HCT116 (cell line): ENCODE data around the gene DMBX1. TPM values are rescaled to one million over a fixed set of nuclear protein-coding genes. Genes with fewer than 3 reads are reported as not detected.

Source experiments
- ATAC-seq: fragments of 200-7000 bp; cut with Tn5 transposase; 2 replicates; pipeline ENCODE4 v1.9.1; 2020; ENCODE audit warnings: mild to moderate bottlenecking, moderate library complexity
- BruUV-seq: library from RNA; stranded (reverse); fragments of 400-500 nt; replicated peaks from 2 replicates; lab custom pipeline; 2021; lab: Mats Ljungman, UMichigan
- CTCF ChIA-PET: fragments of 300-600 bp; sonication (Branson Sonifier 250); formaldehyde crosslinking; loops from one replicate; lab custom pipeline; 2021; ENCODE audit warnings: antibody characterized with exemption; lab: Charles Lee
- POLR2A ChIA-PET: fragments of 300-600, 350-600 bp; sonication (Branson Sonifier 250); formaldehyde crosslinking; loops from one replicate; lab custom pipeline; 2021; ENCODE audit warnings: antibody characterized with exemption; lab: Charles Lee
- RAD21 ChIA-PET, 2 experiments: fragments of 300-600 bp; sonication (Branson Sonifier 250); formaldehyde crosslinking; loops; one replicate each; lab custom pipeline; 2023; ENCODE audit warnings: low total read pairs in 2 of 2; ENCODE audit not compliant: uncharacterized antibody in 2 of 2, unreplicated experiment in 2 of 2, low non-redundant PET in 1 of 2; lab: Charles Lee
- DNase-seq: peaks from one replicate; pipeline ENCODE4 v3.0.0-alpha.2; 2010; ENCODE audit warnings: low read depth, low spot score
- H2AFZ ChIP-seq: fragments of 200-600 bp; shearing (Covaris generic), sonication (generic); 2 replicates; pipeline ENCODE4 v1.6.1; 2017; ENCODE audit warnings: low read depth, mixed run types, mixed read lengths, antibody characterized with exemption, low read length; ENCODE audit not compliant: poor library complexity, severe bottlenecking
- H3K27ac ChIP-seq: 2 replicates; pipeline ENCODE4 v1.5.1; 2012; ENCODE audit warnings: low read depth, low read length
- H3K27me3 ChIP-seq: fragments of 200-600 bp; sonication (generic); 2 replicates; pipeline ENCODE4 v1.6.1; 2016; ENCODE audit warnings: mixed run types, low read length, mixed read lengths; ENCODE audit not compliant: insufficient read depth
- H3K36me3 ChIP-seq, 2 experiments: fragments of 200-500 bp in 1 of 2; fragments of 200-600 bp in 1 of 2; sonication (Bioruptor generic) in 1 of 2; sonication (generic) in 1 of 2; 2 replicates each; pipeline versions ENCODE4 v1.5.1 to v1.6.1; 2014 to 2016; ENCODE audit warnings: low read length in 2 of 2, inconsistent platforms in 1 of 2, mixed read lengths in 1 of 2, mixed run types in 1 of 2; ENCODE audit not compliant: insufficient read depth in 2 of 2, control insufficient read depth in 1 of 2
- H3K4me1 ChIP-seq, 2 experiments: fragments of 200-600 bp in 1 of 2; sonication (generic) in 1 of 2; 2 replicates each; pipeline versions ENCODE4 v1.5.1 to v1.6.1; 2012 to 2017; ENCODE audit warnings: low read length in 2 of 2, inconsistent platforms in 1 of 2, mild to moderate bottlenecking in 1 of 2, mixed read lengths in 1 of 2, mixed run types in 1 of 2, moderate library complexity in 1 of 2; ENCODE audit not compliant: insufficient read depth in 2 of 2, control insufficient read depth in 1 of 2
- H3K4me2 ChIP-seq: fragments of 200-600 bp; sonication (generic); 2 replicates; pipeline ENCODE4 v1.6.1; 2017; ENCODE audit warnings: mixed run types, low read length, mixed read lengths
- H3K4me3 ChIP-seq, 2 experiments: fragments of 200-600 bp in 1 of 2; sonication (generic) in 1 of 2; replicated peaks in 1 of 2; 2 replicates each; pipeline ENCODE4 v1.5.1; 2011 to 2016; ENCODE audit warnings: low read length in 2 of 2, control low read depth in 1 of 2, low read depth in 1 of 2, mild to moderate bottlenecking in 1 of 2, mixed read lengths in 1 of 2, mixed run types in 1 of 2
- H3K79me2 ChIP-seq: fragments of 200-600 bp; sonication (generic); 2 replicates; pipeline ENCODE4 v1.6.1; 2017; ENCODE audit warnings: mild to moderate bottlenecking, mixed run types, low read length, moderate library complexity, mixed read lengths; ENCODE audit not compliant: insufficient read depth
- H3K9ac ChIP-seq: fragments of 200-600 bp; sonication (generic); 2 replicates; pipeline ENCODE4 v1.6.1; 2016; ENCODE audit warnings: low read length, mixed read lengths
- H3K9me2 ChIP-seq: fragments of 200-600 bp; sonication (generic), shearing (Covaris generic); 2 replicates; pipeline ENCODE4 v1.6.1; 2017; ENCODE audit warnings: mixed run types, mild to moderate bottlenecking, moderate library complexity; ENCODE audit not compliant: insufficient read depth
- H3K9me3 ChIP-seq, 2 experiments: fragments of 200-500 bp in 1 of 2; fragments of 200-600 bp in 1 of 2; sonication (Bioruptor generic) in 1 of 2; sonication (generic) in 1 of 2; 2 replicates each; pipeline ENCODE4 v1.6.1; 2014 to 2017; ENCODE audit warnings: low read length in 2 of 2, mixed read lengths in 2 of 2, inconsistent platforms in 1 of 2, low read depth in 1 of 2, mild to moderate bottlenecking in 1 of 2, mixed run types in 1 of 2, moderate library complexity in 1 of 2; ENCODE audit not compliant: control insufficient read depth in 1 of 2, insufficient read depth in 1 of 2
- H4K20me1 ChIP-seq: fragments of 200-600 bp; sonication (generic), shearing (Covaris generic); 2 replicates; pipeline ENCODE4 v1.6.1; 2017; ENCODE audit warnings: mixed run types, mild to moderate bottlenecking, moderate library complexity; ENCODE audit not compliant: insufficient read depth
- CEBPB ChIP-seq: IDR thresholded peaks from 2 replicates; pipeline ENCODE4 v1.6.1; 2012; ENCODE audit warnings: low read depth
- EGR1 ChIP-seq: IDR thresholded peaks from 2 replicates; pipeline ENCODE4 v1.6.1; 2012; ENCODE audit warnings: low read depth
- POLR2AphosphoS5 ChIP-seq: IDR thresholded peaks from 2 replicates; pipeline ENCODE4 v1.6.1; 2011; ENCODE audit warnings: mild to moderate bottlenecking, low read depth, low read length, moderate library complexity
- SP1 ChIP-seq: IDR thresholded peaks from 2 replicates; pipeline ENCODE4 v1.6.1; 2012; ENCODE audit warnings: low read depth
- YY1 ChIP-seq: IDR thresholded peaks from 2 replicates; pipeline ENCODE4 v1.6.1; 2011; ENCODE audit warnings: low read length, low read depth, moderate library complexity, mild to moderate bottlenecking; ENCODE audit not compliant: insufficient replicate concordance; ENCODE audit errors: extremely low read depth
- intact Hi-C: fragments of 100-400 bp; cut with micrococcal nuclease; formaldehyde crosslinking; loops from 2 replicates; pipeline ENCODE4 v1.10.0; 2022
- total RNA-seq: library from RNA; stranded (reverse); gene quantifications from one replicate; pipeline ENCODE4 v1.2.1, GENCODE V29; 2021; ENCODE audit not compliant: unreplicated experiment
- TF ChIP-seq, protein P1 (sequence below): IDR thresholded peaks from 2 replicates; pipeline ENCODE4 v1.6.1; 2012
- TF ChIP-seq, protein P2 (sequence below): IDR thresholded peaks from 2 replicates; pipeline ENCODE4 v1.6.1; 2011; ENCODE audit warnings: mild to moderate bottlenecking, low read length, moderate library complexity; ENCODE audit not compliant: insufficient replicate concordance; ENCODE audit errors: extremely low read depth

The DMBX1 gene
- total RNA-seq, 1 experiment from 2014 or later: 4.3 TPM

DNA sequence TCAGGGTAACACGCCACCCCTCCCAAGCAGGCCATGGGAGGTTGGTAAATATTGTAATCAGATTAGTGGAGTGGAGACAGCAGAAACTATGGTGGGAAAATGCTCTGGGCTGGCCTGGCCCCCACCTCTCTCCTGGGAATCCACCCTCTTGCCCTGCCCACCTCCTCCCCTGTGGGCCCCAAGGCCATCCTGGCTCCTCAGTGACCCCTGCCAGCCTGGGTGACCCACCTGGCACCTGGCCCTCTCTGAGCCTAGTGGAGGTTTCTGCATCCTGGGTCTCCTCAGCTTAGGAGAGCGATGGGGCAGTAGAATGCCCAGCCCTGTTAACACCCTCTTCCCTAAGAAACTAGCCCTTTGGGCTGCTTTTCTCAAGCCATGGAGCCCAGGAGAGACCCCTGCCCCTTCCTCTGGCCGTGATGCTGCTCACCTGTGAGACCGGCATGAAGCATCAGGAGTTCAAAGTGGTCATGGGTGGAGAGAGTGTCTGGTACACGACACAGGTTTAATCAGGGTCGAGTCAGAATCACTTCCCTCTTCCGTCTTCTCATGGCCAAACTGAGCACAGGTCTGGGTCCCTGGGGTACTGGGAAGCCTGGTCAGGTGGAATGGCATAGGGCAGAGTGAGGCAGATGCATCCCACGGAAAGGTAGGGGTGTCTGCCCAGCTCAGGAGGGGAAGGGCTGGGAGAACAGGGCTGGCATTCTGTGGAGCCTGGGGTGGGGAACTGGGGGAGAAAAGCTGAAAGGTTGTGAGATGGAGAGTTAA, 10.7 kb upstream of the DMBX1 start:
- CTCF ChIA-PET: no interaction called here
- no peaks in the 10 kb centered on the region for H3K79me2 ChIP-seq
- no peaks in the 10 kb centered on the region for H3K9me2 ChIP-seq
- no peaks in the 10 kb centered on the region for H3K27me3 ChIP-seq
- H4K20me1 ChIP-seq: no peaks in the 10 kb centered on the region
- no peak for ATAC-seq
- intact Hi-C loops: no loop called here
- no TSS peak for BruUV-seq
- DNase-seq: no peak
- no peaks in the 10 kb centered on the region for H3K9me3 ChIP-seq
- TF ChIP-seq POLR2AphosphoS5 (no peak), YY1 (no peak), CEBPB (no peak), SP1 (no peak), EGR1 (no peak)
- TF ChIP-seq, protein P1, sequence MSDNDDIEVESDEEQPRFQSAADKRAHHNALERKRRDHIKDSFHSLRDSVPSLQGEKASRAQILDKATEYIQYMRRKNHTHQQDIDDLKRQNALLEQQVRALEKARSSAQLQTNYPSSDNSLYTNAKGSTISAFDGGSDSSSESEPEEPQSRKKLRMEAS: no peak
- TF ChIP-seq, protein P2, sequence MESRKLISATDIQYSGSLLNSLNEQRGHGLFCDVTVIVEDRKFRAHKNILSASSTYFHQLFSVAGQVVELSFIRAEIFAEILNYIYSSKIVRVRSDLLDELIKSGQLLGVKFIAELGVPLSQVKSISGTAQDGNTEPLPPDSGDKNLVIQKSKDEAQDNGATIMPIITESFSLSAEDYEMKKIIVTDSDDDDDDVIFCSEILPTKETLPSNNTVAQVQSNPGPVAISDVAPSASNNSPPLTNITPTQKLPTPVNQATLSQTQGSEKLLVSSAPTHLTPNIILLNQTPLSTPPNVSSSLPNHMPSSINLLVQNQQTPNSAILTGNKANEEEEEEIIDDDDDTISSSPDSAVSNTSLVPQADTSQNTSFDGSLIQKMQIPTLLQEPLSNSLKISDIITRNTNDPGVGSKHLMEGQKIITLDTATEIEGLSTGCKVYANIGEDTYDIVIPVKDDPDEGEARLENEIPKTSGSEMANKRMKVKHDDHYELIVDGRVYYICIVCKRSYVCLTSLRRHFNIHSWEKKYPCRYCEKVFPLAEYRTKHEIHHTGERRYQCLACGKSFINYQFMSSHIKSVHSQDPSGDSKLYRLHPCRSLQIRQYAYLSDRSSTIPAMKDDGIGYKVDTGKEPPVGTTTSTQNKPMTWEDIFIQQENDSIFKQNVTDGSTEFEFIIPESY: no peak
- POLR2A ChIA-PET: no interaction called here
- H3K4me3 ChIP-seq: no peak overlapping the region
- RAD21 ChIA-PET: interaction anchor here in 1 of 2 experiments (1.3 kb wide), 1 partner anchor 50 kb away, joined by 3 read pairs; no protein-coding TSS in a partner anchor
- H3K27ac ChIP-seq: no peak overlapping the region
- H2AFZ ChIP-seq: no peak overlapping the region
- no peak overlapping the region for H3K9ac ChIP-seq
- H3K4me1 ChIP-seq: peaks cover 0 to 4% of the 10 kb centered on the region in 2 experiments; a peak in 2 of 4 replicates
- H3K4me2 ChIP-seq: no peak overlapping the region
- H3K36me3 ChIP-seq: no peaks in the 10 kb centered on the region
